Panc1 (cell line): ENCODE results near the gene MS4A4A. TPM values are rescaled to one million over a fixed set of nuclear protein-coding genes. Genes with fewer than 3 reads are reported as not detected.
A peak's percentile ranks its signal among the peaks of the same experiment; 100 is the strongest.

ENCODE experiments used
- ATAC-seq: fragments of 200-7000 bp; cut with Tn5 transposase; 2 replicates; pipeline ENCODE4 v1.9.1; 2020; ENCODE audit warnings: mild to moderate bottlenecking, moderate library complexity
- BruUV-seq: library from RNA; stranded (reverse); fragments of 400-500 nt; replicated peaks from 2 replicates; lab custom pipeline; 2021; lab: Mats Ljungman, UMichigan
- CTCF ChIA-PET: fragments of 300-600 bp; sonication (Branson Sonifier 250); formaldehyde crosslinking; loops from one replicate; lab custom pipeline; 2022; ENCODE audit warnings: antibody characterized with exemption; lab: Charles Lee
- POLR2A ChIA-PET: fragments of 300-600 bp; sonication (Branson Sonifier 250); formaldehyde crosslinking; loops from one replicate; lab custom pipeline; 2022; ENCODE audit warnings: antibody characterized with exemption; lab: Charles Lee
- DNase-seq: peaks from one replicate; pipeline ENCODE4 v3.0.0-alpha.2; 2010; ENCODE audit warnings: low read depth, low spot score
- H3K27ac ChIP-seq: 2 replicates; pipeline ENCODE4 v1.5.1; 2011; ENCODE audit warnings: mild to moderate bottlenecking, low read length, inconsistent platforms
- H3K27me3 ChIP-seq: fragments of 200-500 bp; sonication (Bioruptor generic); 2 replicates; pipeline ENCODE4 v1.6.0; 2014; ENCODE audit warnings: low read length, inconsistent platforms; ENCODE audit not compliant: control insufficient read depth, insufficient read depth
- H3K36me3 ChIP-seq: fragments of 200-500 bp; sonication (Bioruptor generic); 2 replicates; pipeline ENCODE4 v1.5.1; 2014; ENCODE audit warnings: inconsistent platforms, mild to moderate bottlenecking, low read length, moderate library complexity; ENCODE audit not compliant: control insufficient read depth, insufficient read depth
- H3K4me1 ChIP-seq: 2 replicates; pipeline ENCODE4 v1.5.1; 2011; ENCODE audit warnings: inconsistent platforms, mild to moderate bottlenecking, low read length, moderate library complexity; ENCODE audit not compliant: control insufficient read depth, insufficient read depth
- H3K4me3 ChIP-seq, 2 experiments: 2 replicates each; pipeline ENCODE4 v1.5.1; 2011 to 2012; ENCODE audit warnings: low read depth in 2 of 2, low read length in 2 of 2, mild to moderate bottlenecking in 2 of 2, inconsistent platforms in 1 of 2, moderate library complexity in 1 of 2
- H3K9me3 ChIP-seq: fragments of 200-500 bp; sonication (Bioruptor generic); 2 replicates; pipeline ENCODE4 v1.5.1; 2014; ENCODE audit warnings: low read depth, mild to moderate bottlenecking, inconsistent platforms, low read length, moderate library complexity; ENCODE audit not compliant: control insufficient read depth, insufficient read depth
- POLR2AphosphoS5 ChIP-seq: IDR thresholded peaks from 2 replicates; pipeline ENCODE4 v1.6.1; 2012; ENCODE audit warnings: mild to moderate bottlenecking, low read depth, low read length, moderate library complexity
- SIN3A ChIP-seq: IDR thresholded peaks from 2 replicates; pipeline ENCODE4 v1.6.1; 2012; ENCODE audit warnings: low read depth, mild to moderate bottlenecking, low read length, moderate library complexity, borderline replicate concordance; ENCODE audit not compliant: insufficient read depth
- TCF7L2 ChIP-seq: IDR thresholded peaks from 2 replicates; pipeline ENCODE4 v1.6.1; 2011; ENCODE audit warnings: mild to moderate bottlenecking, low read depth, low read length, inconsistent platforms
- in situ Hi-C: cut with HindIII; loops from 2 replicates; pipeline ENCODE4 v1.10.0; 2016; ENCODE audit warnings: low sequenced_read_pairs, low pct_unique_long_range_greater_than_20kb
- intact Hi-C: fragments of 100-400 bp; cut with micrococcal nuclease; formaldehyde crosslinking; loops from one replicate; pipeline ENCODE4 v1.10.0; 2022; ENCODE audit not compliant: unreplicated experiment
- total RNA-seq: library from RNA; stranded (reverse); gene quantifications from one replicate; pipeline ENCODE4 v1.2.1, GENCODE V29; 2021; ENCODE audit not compliant: unreplicated experiment
- TF ChIP-seq, protein P1 (sequence below): fragments of 450-650 bp; IDR thresholded peaks from 2 replicates; pipeline ENCODE4 v1.5.1; 2017; ENCODE audit warnings: mild to moderate bottlenecking
- TF ChIP-seq, protein P2 (sequence below), 2 experiments: IDR thresholded peaks; 2 replicates each; pipeline ENCODE4 v1.6.1; 2011 to 2012; ENCODE audit warnings: low read depth in 2 of 2, control low read depth in 1 of 2, low read length in 1 of 2, mild to moderate bottlenecking in 1 of 2, moderate library complexity in 1 of 2; ENCODE audit not compliant: insufficient read depth in 1 of 2

Gene MS4A4A
- total RNA-seq, 1 experiment from 2014 or later = not detected

DNA sequence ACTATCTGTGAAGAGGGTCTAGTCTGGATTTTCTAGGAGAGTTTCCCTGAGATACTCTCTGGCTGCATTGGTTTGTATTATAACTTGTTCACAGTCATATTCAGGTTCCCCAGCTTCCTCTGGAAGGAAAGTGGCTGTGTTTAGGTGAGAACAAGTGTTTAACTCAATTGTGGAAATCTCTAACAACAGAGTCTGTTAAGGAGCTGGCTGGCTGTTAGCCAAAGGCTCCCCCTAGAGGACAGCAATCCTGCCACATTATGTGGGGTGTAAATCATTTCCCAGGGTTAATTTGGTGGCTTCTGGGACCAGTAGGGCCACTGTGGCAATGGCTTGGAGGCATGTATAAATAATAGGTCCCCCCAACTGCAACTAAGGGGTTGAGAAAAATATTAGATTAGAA lies 65.0 kb downstream of the MS4A4A start:
- Histone ChIP-seq H3K27me3 (peaks cover 2% of the 10 kb centered on the region; the same call in 1 of the 2 replicates), H3K9me3 (no peaks in the 10 kb centered on the region), H3K4me1 (no peaks in the 10 kb centered on the region), H3K36me3 (no peaks in the 10 kb centered on the region), H3K27ac (no peak overlapping the region), H3K4me3 (no peak overlapping the region)
- DNase-seq (no peak), ATAC-seq (no peak)
- BruUV-seq = no TSS peak
- ChIA-PET POLR2A (no interaction called here), CTCF (no interaction called here)
- intact Hi-C loops (loop anchor here (5.0 kb wide), 1 partner anchor 272 kb away; no protein-coding TSS in a partner anchor), in situ Hi-C loops (no loop called here)
- no peak for TF ChIP-seq TCF7L2
- TF ChIP-seq, protein P1, sequence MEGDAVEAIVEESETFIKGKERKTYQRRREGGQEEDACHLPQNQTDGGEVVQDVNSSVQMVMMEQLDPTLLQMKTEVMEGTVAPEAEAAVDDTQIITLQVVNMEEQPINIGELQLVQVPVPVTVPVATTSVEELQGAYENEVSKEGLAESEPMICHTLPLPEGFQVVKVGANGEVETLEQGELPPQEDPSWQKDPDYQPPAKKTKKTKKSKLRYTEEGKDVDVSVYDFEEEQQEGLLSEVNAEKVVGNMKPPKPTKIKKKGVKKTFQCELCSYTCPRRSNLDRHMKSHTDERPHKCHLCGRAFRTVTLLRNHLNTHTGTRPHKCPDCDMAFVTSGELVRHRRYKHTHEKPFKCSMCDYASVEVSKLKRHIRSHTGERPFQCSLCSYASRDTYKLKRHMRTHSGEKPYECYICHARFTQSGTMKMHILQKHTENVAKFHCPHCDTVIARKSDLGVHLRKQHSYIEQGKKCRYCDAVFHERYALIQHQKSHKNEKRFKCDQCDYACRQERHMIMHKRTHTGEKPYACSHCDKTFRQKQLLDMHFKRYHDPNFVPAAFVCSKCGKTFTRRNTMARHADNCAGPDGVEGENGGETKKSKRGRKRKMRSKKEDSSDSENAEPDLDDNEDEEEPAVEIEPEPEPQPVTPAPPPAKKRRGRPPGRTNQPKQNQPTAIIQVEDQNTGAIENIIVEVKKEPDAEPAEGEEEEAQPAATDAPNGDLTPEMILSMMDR = peak; percentile 71

DNA sequence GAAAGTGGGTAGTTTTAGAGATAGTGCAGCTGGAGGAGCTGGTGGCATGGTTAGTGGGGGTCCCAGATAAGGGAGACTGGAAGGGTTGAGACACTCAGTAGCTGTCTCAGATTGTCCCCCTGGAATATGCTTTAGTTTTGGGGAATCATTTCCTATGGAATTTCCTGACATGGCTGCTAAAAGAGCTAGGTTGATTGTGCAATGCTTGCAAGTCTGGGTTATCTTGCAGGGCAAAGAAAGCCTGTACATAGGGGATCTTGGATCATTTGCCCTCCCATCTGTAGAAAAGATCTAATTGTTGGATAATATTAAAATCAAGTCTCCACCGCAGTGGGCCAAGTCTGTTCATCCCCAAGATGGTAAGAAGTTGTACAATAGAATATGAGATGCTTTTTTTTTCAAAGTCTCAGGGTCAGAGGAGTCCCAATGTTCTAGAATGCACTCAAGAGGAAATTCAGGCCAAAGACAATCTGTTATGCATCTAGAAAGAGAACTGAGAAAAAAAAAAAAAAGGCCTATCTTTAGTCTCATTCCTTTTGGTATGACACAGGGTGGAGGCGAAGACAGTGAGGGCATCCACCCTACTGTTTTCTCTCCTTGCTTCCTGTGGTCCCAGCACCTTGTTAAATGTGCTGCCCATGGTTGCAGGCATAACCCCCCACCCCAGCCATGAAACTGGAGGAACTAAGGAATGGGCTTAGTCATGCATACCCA lies 66.8 kb downstream of the MS4A4A start:
- no TSS peak for BruUV-seq
- POLR2A ChIA-PET = no interaction called here
- no peaks in the 10 kb centered on the region for H3K9me3 ChIP-seq
- CTCF ChIA-PET = no interaction called here
- ATAC-seq (no peak), DNase-seq (no peak)
- TF ChIP-seq, protein P2, sequence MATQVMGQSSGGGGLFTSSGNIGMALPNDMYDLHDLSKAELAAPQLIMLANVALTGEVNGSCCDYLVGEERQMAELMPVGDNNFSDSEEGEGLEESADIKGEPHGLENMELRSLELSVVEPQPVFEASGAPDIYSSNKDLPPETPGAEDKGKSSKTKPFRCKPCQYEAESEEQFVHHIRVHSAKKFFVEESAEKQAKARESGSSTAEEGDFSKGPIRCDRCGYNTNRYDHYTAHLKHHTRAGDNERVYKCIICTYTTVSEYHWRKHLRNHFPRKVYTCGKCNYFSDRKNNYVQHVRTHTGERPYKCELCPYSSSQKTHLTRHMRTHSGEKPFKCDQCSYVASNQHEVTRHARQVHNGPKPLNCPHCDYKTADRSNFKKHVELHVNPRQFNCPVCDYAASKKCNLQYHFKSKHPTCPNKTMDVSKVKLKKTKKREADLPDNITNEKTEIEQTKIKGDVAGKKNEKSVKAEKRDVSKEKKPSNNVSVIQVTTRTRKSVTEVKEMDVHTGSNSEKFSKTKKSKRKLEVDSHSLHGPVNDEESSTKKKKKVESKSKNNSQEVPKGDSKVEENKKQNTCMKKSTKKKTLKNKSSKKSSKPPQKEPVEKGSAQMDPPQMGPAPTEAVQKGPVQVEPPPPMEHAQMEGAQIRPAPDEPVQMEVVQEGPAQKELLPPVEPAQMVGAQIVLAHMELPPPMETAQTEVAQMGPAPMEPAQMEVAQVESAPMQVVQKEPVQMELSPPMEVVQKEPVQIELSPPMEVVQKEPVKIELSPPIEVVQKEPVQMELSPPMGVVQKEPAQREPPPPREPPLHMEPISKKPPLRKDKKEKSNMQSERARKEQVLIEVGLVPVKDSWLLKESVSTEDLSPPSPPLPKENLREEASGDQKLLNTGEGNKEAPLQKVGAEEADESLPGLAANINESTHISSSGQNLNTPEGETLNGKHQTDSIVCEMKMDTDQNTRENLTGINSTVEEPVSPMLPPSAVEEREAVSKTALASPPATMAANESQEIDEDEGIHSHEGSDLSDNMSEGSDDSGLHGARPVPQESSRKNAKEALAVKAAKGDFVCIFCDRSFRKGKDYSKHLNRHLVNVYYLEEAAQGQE (IDR thresholded peaks at IDR 0.05; ENCODE audit: insufficient read depth in 1 of 2, low read depth in 2 of 2, low read length in 1 of 2) = no peak
- TF ChIP-seq POLR2AphosphoS5 = no peak
- no peak for TF ChIP-seq SIN3A
- TF ChIP-seq, protein P1 = no peak
- no peak for TF ChIP-seq TCF7L2
- H3K36me3 ChIP-seq = no peaks in the 10 kb centered on the region
- peaks cover 2% of the 10 kb centered on the region; the same call in 1 of the 2 replicates for H3K27me3 ChIP-seq
- no peak overlapping the region for H3K4me3 ChIP-seq
- in situ Hi-C loops = no loop called here
- H3K4me1 ChIP-seq = no peaks in the 10 kb centered on the region
- no peak overlapping the region for H3K27ac ChIP-seq
- intact Hi-C loops = loop anchor here (5.0 kb wide), 1 partner anchor 270 kb away; no protein-coding TSS in a partner anchor
